ENCODE data around the gene ADGRB2.

The ADGRB2 gene

DNA sequence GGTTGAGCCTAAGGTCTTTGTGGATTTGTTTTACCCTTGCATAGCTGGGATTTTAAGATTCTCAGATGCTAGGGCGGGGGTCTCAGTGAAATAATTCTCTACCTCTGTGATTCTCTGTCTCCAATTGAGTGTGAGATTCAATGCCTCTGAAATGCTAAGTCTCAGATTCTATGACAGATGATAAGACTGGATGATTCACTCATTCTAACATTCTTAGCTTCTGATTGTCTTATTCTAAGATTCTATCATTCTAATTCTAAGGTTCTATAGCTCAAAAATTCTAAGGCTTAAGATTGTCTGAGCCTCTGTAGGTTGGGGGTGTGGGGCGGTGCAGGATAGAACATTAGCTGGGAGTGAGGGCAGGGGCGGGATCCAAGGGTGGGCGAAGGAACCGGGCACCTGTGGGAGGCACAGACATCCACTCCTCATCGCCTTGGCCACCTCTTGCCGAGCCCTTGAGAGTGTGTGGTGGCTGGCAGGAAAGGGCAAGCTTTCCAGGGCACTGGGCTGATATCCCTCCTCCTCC is 29.5 kb downstream of the ADGRB2 start:
- H4K20me1 ChIP-seq (ENCODE audit: insufficient read depth, low read length): no peaks in the 10 kb centered on the region
- H3K9ac ChIP-seq (ENCODE audit: low read length): no peak overlapping the region
- H3K27ac ChIP-seq (ENCODE audit: low read length): no peak overlapping the region
- H3K4me3 ChIP-seq (ENCODE audit: low read length): no peak overlapping the region
- no peak for TF ChIP-seq CTCF (IDR thresholded peaks at IDR 0.05; ENCODE audit: low read depth, low read length)
- H3K27me3 ChIP-seq (ENCODE audit: low read depth, low read length): no peaks in the 10 kb centered on the region
- H3K4me2 ChIP-seq (ENCODE audit: low read length): no peak overlapping the region
- H3K4me1 ChIP-seq (ENCODE audit: low read length): no peaks in the 10 kb centered on the region
- no peaks in the 10 kb centered on the region for H3K36me3 ChIP-seq (replicated peaks; ENCODE audit: low read depth, low read length)
- no peaks in the 10 kb centered on the region for H3K9me3 ChIP-seq (ENCODE audit: insufficient read depth, low read length)
- no peaks in the 10 kb centered on the region for H3K79me2 ChIP-seq (ENCODE audit: low read length)
- no peak overlapping the region for H2AFZ ChIP-seq (ENCODE audit: low read depth, low read length)

DNA sequence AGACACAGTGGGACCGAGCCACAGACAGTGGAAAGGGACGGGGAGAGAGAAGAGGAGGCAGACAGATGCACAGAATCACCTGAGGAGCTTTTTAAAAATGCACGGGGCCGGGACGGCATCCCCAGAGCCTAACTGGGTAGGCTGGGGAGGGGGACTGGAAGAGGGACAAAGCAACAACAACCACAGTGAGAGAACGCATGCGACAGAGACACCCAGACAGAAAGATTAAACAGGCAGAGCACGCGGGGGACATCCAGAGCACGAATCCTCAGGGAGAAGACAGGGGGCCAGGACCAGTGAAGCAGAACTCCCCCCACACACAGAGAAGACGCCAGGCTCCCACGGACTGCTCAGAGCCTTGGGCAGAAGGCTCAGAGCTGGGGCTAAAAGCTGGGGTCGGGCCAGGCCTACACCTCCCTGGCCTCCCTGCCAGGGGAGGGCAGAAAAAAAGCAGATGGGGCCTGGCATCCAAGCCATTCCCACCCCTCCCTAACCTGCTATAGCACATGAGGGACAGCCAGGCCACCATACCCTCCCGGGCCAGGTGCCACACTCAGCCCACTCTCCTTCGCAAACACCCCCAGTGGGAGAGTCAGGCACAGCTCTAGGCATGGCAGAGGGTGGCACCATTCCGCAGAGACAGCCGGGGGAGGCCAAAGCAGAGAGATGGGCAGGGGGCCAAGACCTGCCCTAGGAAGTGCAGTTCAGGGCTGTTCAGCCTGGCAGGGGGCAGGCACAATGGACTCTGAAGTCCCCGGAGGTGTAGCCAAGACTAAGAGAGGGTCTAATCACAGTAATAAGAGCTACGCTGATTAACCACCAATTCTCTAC is 30.5 kb downstream of the ADGRB2 start:
- Histone ChIP-seq H3K27ac (ENCODE audit: low read length) (no peak overlapping the region), H3K79me2 (ENCODE audit: low read length) (no peaks in the 10 kb centered on the region), H3K4me1 (ENCODE audit: low read length) (no peaks in the 10 kb centered on the region), H4K20me1 (ENCODE audit: insufficient read depth, low read length) (no peaks in the 10 kb centered on the region), H2AFZ (ENCODE audit: low read depth, low read length) (no peak overlapping the region), H3K4me2 (ENCODE audit: low read length) (no peak overlapping the region), H3K4me3 (ENCODE audit: low read length) (no peak overlapping the region), H3K9ac (ENCODE audit: low read length) (no peak overlapping the region), H3K27me3 (ENCODE audit: low read depth, low read length) (no peaks in the 10 kb centered on the region), H3K36me3 (replicated peaks; ENCODE audit: low read depth, low read length) (no peaks in the 10 kb centered on the region), H3K9me3 (ENCODE audit: insufficient read depth, low read length) (no peaks in the 10 kb centered on the region)
- TF ChIP-seq CTCF (IDR thresholded peaks at IDR 0.05; ENCODE audit: low read depth, low read length) (no peak), EZH2phosphoT487 (IDR thresholded peaks at IDR 0.05; ENCODE audit: low read depth) (no peak)

- Histone ChIP-seq H3K4me3 (ENCODE audit: low read length) (no peak overlapping the region), H2AFZ (ENCODE audit: low read depth, low read length) (no peak overlapping the region), H3K9ac (ENCODE audit: low read length) (no peak overlapping the region), H4K20me1 (ENCODE audit: insufficient read depth, low read length) (no peaks in the 10 kb centered on the region), H3K4me2 (ENCODE audit: low read length) (no peak overlapping the region), H3K36me3 (replicated peaks; ENCODE audit: low read depth, low read length) (no peaks in the 10 kb centered on the region), H3K79me2 (ENCODE audit: low read length) (no peaks in the 10 kb centered on the region), H3K9me3 (ENCODE audit: insufficient read depth, low read length) (no peaks in the 10 kb centered on the region), H3K27me3 (ENCODE audit: low read depth, low read length) (no peaks in the 10 kb centered on the region), H3K27ac (ENCODE audit: low read length) (no peak overlapping the region), H3K4me1 (ENCODE audit: low read length) (no peaks in the 10 kb centered on the region)
- TF ChIP-seq EZH2phosphoT487 (IDR thresholded peaks at IDR 0.05; ENCODE audit: low read depth) (no peak), CTCF (IDR thresholded peaks at IDR 0.05; ENCODE audit: low read depth, low read length) (no peak)
Measured at GRCh38 chr1:31732751-31733289, 31.3 kb downstream of the ADGRB2 start.

GRCh38 chr1:31732343-31732742 is 31.8 kb downstream of the ADGRB2 start:
- no peaks in the 10 kb centered on the region for H3K27me3 ChIP-seq (ENCODE audit: low read depth, low read length)
- H3K79me2 ChIP-seq (ENCODE audit: low read length): no peaks in the 10 kb centered on the region
- no peaks in the 10 kb centered on the region for H4K20me1 ChIP-seq (ENCODE audit: insufficient read depth, low read length)
- H2AFZ ChIP-seq (ENCODE audit: low read depth, low read length): no peak overlapping the region
- no peak overlapping the region for H3K4me2 ChIP-seq (ENCODE audit: low read length)
- H3K4me1 ChIP-seq (ENCODE audit: low read length): no peaks in the 10 kb centered on the region
- H3K4me3 ChIP-seq (ENCODE audit: low read length): no peak overlapping the region
- no peaks in the 10 kb centered on the region for H3K9me3 ChIP-seq (ENCODE audit: insufficient read depth, low read length)
- no peaks in the 10 kb centered on the region for H3K36me3 ChIP-seq (replicated peaks; ENCODE audit: low read depth, low read length)
- no peak overlapping the region for H3K27ac ChIP-seq (ENCODE audit: low read length)
- no peak for TF ChIP-seq EZH2phosphoT487 (IDR thresholded peaks at IDR 0.05; ENCODE audit: low read depth)
- TF ChIP-seq CTCF (IDR thresholded peaks at IDR 0.05; ENCODE audit: low read depth, low read length): no peak
- no peak overlapping the region for H3K9ac ChIP-seq (ENCODE audit: low read length)

All from OCI-LY3 (cell line).